Stomach (tissue), 9 donors: ENCODE data around the gene POU1F1. TPM values are rescaled to one million over a fixed set of nuclear protein-coding genes. Genes with fewer than 3 reads are reported as not detected.

Source experiments
- DNase-seq, 2 donors: peaks; one replicate each; pipeline versions ENCODE4 v3.0.0 to v3.0.0-alpha.2; 2013 to 2019
- H3K27ac ChIP-seq, 5 donors: fragments of 200-600 bp in 4 of 5; sonication (generic) in 4 of 5; one replicate each; pipeline ENCODE4 v1.5.1; 2013 to 2019; ENCODE audit warnings: mild to moderate bottlenecking in 1 of 5, moderate library complexity in 1 of 5
- H3K27me3 ChIP-seq, 3 donors: fragments of 200-600 bp; sonication (generic); one replicate each; pipeline ENCODE4 v1.5.1; 2017 to 2019; ENCODE audit warnings: mixed run types in 1 of 3
- H3K36me3 ChIP-seq, 4 donors: fragments of 200-600 bp; sonication (generic); 1 replicate in 3 of 4; 2 replicates in 1 of 4; pipeline ENCODE4 v1.5.1; 2016 to 2019
- H3K4me1 ChIP-seq, 4 donors: fragments of 200-600 bp; sonication (generic); one replicate each; pipeline ENCODE4 v1.5.1; 2016 to 2019
- H3K4me3 ChIP-seq, 4 donors: fragments of 200-600 bp; sonication (generic) in 3 of 4; one replicate each; pipeline ENCODE4 v1.5.1; 2016 to 2019; ENCODE audit warnings: mild to moderate bottlenecking in 1 of 4
- H3K9me3 ChIP-seq, 4 donors: fragments of 200-600 bp; sonication (generic); one replicate each; pipeline ENCODE4 v1.5.1; 2016 to 2019
- EP300 ChIP-seq: sonication (generic); formaldehyde crosslinking; IDR thresholded peaks from one replicate; pipeline ENCODE4 v1.6.1; 2017; ENCODE audit warnings: antibody characterized with exemption
- POLR2A ChIP-seq, 4 donors: fragments of 450-650 bp; IDR thresholded peaks; one replicate each; pipeline ENCODE4 v1.6.1; 2016; ENCODE audit warnings: antibody characterized with exemption in 4 of 4, control low read depth in 2 of 4, mild to moderate bottlenecking in 1 of 4, moderate library complexity in 1 of 4
- POLR2AphosphoS5 ChIP-seq, 3 donors: sonication (generic); formaldehyde crosslinking; IDR thresholded peaks; one replicate each; pipeline ENCODE4 v1.6.1; 2016; ENCODE audit warnings: antibody characterized with exemption in 3 of 3
- WGBS, 5 donors: extraction: QIAGEN DNeasy Blood & Tissue Kit in 3 of 5; methylation state at CpG; one replicate each; pipeline versions ENCODE4 v1.1.5 to v1.1.7; 2013 to 2018; 5-methylcytosine and 5-hydroxymethylcytosine counted together
- intact Hi-C: fragments of 100-400 bp; cut with DNase I; formaldehyde crosslinking; loops from one replicate; pipeline ENCODE4 v1.15.1; 2023; ENCODE audit warnings: low total_unique reads
- polyA plus RNA-seq, 3 donors: library from polyadenylated mRNA; stranded (reverse); fragments of 200-250 nt; gene quantifications; one replicate each; pipeline ENCODE4 v1.2.3, GENCODE V29; 2013
- total RNA-seq, 5 donors: library from RNA; depleted of rRNA; stranded (reverse); fragments of >200 nt; gene quantifications; one replicate each; pipeline versions ENCODE4 v1.1.0 to v1.2.3, GENCODE V29; 2014 to 2016
- TF ChIP-seq, protein P1 (sequence below), 7 experiments: fragments of 450-650 bp in 4 of 7; fragments of 200-600 bp in 3 of 7; sonication (generic) in 3 of 7; IDR thresholded peaks; one replicate each; pipeline ENCODE4 v1.5.1; 2016 to 2019; ENCODE audit warnings: antibody characterized with exemption in 7 of 7, control low read depth in 2 of 7, mild to moderate bottlenecking in 1 of 7
- donor health status: healthy with polysubstance abuse.
- donor health status: Bipolar disorder and iron deficiency.
- donor health status: healthy.

The POU1F1 gene
- total and polyA plus RNA-seq, 8 donors = not detected

GRCh38 chr3:87227835-87228144, 48.6 kb downstream of the POU1F1 start:
- intact Hi-C loops = no loop called here
- TF ChIP-seq POLR2AphosphoS5 (IDR thresholded peaks at IDR 0.05) (no peak), POLR2A (IDR thresholded peaks at IDR 0.05) (no peak), EP300 (no peak)
- TF ChIP-seq, protein P1, sequence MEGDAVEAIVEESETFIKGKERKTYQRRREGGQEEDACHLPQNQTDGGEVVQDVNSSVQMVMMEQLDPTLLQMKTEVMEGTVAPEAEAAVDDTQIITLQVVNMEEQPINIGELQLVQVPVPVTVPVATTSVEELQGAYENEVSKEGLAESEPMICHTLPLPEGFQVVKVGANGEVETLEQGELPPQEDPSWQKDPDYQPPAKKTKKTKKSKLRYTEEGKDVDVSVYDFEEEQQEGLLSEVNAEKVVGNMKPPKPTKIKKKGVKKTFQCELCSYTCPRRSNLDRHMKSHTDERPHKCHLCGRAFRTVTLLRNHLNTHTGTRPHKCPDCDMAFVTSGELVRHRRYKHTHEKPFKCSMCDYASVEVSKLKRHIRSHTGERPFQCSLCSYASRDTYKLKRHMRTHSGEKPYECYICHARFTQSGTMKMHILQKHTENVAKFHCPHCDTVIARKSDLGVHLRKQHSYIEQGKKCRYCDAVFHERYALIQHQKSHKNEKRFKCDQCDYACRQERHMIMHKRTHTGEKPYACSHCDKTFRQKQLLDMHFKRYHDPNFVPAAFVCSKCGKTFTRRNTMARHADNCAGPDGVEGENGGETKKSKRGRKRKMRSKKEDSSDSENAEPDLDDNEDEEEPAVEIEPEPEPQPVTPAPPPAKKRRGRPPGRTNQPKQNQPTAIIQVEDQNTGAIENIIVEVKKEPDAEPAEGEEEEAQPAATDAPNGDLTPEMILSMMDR (IDR thresholded peaks at IDR 0.05) = no peak
- no peak for DNase-seq
- WGBS, 5 donors = 0 to 2% (median 0%) methylated on average over 3 of the region's 3 CpGs
- H3K36me3 ChIP-seq = no peaks in the 10 kb centered on the region
- peaks cover 24 to 54% (median 41%) of the 10 kb centered on the region in 4 donors for H3K4me1 ChIP-seq
- no peaks in the 10 kb centered on the region for H3K9me3 ChIP-seq
- H3K4me3 ChIP-seq = peak overlapping the region; percentile 58 to 90 (median 68)
- no peaks in the 10 kb centered on the region for H3K27me3 ChIP-seq
- H3K27ac ChIP-seq = peak overlapping the region; percentile 87 to 98 (median 94)

DNA sequence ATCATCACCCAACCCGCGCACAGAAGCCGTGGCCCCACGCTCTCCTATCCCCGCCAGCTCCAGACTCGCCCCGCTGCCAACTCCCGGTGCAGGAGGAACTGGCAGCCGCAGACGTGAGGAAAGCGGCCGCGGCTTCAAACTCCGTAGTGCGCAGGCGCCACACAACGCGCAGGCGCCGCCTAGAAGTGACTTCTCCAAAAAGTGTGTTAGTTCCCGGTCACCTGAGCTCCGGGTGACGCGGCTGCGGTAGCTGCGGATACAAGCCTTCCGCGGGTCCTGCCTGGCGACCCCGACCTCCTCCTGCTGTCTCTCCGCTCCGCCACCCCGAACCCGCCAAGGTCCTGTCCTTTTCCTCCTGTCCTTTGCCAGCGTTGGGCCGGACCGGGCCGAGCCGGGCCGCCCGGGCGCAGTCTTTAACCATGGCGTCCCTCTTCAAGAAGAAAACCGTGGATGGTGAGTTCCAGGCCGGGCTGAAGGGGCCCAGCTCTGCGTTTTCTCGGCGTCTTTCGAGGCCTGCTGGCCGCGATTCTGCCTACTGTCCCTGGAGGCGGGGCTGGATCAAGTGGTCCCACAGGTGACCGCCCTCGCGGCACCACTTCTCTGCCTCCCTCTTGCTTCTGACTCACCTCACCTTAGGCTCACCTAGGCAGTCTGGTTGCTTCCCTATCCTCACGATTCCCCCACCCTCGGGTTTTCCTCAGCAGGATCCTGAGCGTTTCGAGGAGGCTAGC, 49.1 kb downstream of the POU1F1 start, which contains the start of gene CHMP2B:
Gene CHMP2B (plus strand): TSS at position 206 of the 731 bp plus-strand sequence. CDS start 214 bp downstream, at position 420.
- Histone ChIP-seq H3K4me3 (peak within 1 kb of the TSS; percentile 58 to 90 (median 68)), H3K36me3 (no peaks in the 10 kb centered on the region), H3K27me3 (no peaks in the 10 kb centered on the region), H3K27ac (peak within 1 kb of the TSS; percentile 87 to 98 (median 94)), H3K9me3 (no peaks in the 10 kb centered on the region), H3K4me1 (peaks cover 24 to 48% (median 37%) of the 10 kb centered on the region in 4 donors)
- WGBS, 5 donors = 0% methylated on average over 36 to 59 of the region's 59 CpGs
- peak; percentile 85 to 94 (median 92) for TF ChIP-seq POLR2AphosphoS5 (IDR thresholded peaks at IDR 0.05)
- peak in 2 of 4 donors; percentile 16 to 75 for TF ChIP-seq POLR2A (IDR thresholded peaks at IDR 0.05)
- TF ChIP-seq, protein P1 (IDR thresholded peaks at IDR 0.05) = no peak
- peak; percentile 96 to 98 for DNase-seq
- intact Hi-C loops = no loop called here

DNA sequence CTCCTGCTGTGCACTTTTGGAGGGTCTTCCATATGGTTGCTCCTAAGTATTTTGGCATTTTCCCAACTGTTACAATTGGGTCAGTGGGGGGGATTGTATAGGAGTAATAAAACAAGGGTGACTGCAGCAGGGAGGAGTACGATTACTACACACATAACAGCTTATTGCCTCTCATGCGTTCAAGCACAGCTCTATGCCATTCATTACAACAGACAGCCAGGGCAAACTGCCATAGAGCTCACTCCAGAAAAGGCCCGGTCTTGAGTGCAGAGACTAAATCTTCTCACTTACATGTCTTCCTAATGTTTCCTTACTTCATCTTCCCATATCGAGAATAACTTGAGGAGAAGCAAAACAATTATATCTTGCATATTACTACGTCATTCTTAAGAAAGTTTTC, 50.7 kb downstream of the POU1F1 start:
- H3K27me3 ChIP-seq = no peaks in the 10 kb centered on the region
- TF ChIP-seq, protein P1 (IDR thresholded peaks at IDR 0.05) = no peak
- no peak for TF ChIP-seq EP300
- DNase-seq = peak in 1 of 2 donors; percentile 54
- 28 to 35% (median 30%) methylated on average over 5 of the region's 5 CpGs for WGBS, 5 donors
- H3K4me1 ChIP-seq = peaks cover 24 to 41% (median 34%) of the 10 kb centered on the region in 4 donors
- intact Hi-C loops = no loop called here
- H3K4me3 ChIP-seq = peak overlapping the region in 1 of 4 donors; percentile 70
- no peak overlapping the region for H3K27ac ChIP-seq
- no peaks in the 10 kb centered on the region for H3K9me3 ChIP-seq
- H3K36me3 ChIP-seq = no peaks in the 10 kb centered on the region

DNA sequence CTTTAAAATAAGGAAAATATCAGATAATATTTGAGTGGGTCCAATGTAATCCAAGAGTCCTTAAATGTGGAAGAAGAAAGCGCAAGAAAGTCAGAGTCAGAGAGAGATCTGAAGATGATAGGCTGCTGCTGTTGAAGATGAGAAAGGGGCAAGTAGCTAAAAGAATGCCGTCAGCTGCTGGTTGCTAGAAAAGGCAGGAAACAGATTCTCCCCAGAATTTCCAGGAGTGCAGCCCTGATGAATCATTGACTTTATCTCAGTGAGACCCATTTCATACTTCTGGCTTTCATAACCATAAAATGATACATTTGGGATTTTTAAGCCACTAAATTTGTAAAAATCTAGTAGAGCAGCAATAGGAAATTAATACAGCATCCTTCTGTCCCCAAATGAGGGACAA, 56.8 kb downstream of the POU1F1 start:
- peaks cover 0 to 7% (median 0%) of the 10 kb centered on the region in 3 donors for H3K27me3 ChIP-seq
- WGBS, 5 donors = 83 to 98% (median 86%) methylated on average over 2 of the region's 2 CpGs
- intact Hi-C loops = no loop called here
- H3K4me3 ChIP-seq = no peak overlapping the region
- TF ChIP-seq POLR2AphosphoS5 (IDR thresholded peaks at IDR 0.05) (no peak), EP300 (no peak), POLR2A (IDR thresholded peaks at IDR 0.05) (no peak)
- TF ChIP-seq, protein P1 (IDR thresholded peaks at IDR 0.05) = no peak
- H3K4me1 ChIP-seq = no peaks in the 10 kb centered on the region
- H3K36me3 ChIP-seq = no peaks in the 10 kb centered on the region
- no peak for DNase-seq
- no peak overlapping the region for H3K27ac ChIP-seq
- no peaks in the 10 kb centered on the region for H3K9me3 ChIP-seq
